Erythroblast (primary cell): ENCODE measurements around the gene DIP2C.
"Not testable (repeated sequence)": the region's sequence is repeated elsewhere in the genome, so short reads cannot be mapped to it uniquely, and the experiment has no call there.

Experiments used
- DNase-seq, 2 experiments: peaks; one replicate each; lab custom pipeline; 2025; lab: John Stamatoyannopoulos, UW
- GATA1 ChIP-seq: IDR thresholded peaks from 2 replicates; pipeline ENCODE4 v1.6.1; 2011; ENCODE audit warnings: low read depth, mild to moderate bottlenecking, control low read depth, low read length, moderate library complexity
- POLR2A ChIP-seq: IDR thresholded peaks from 2 replicates; pipeline ENCODE4 v1.6.1; 2011; ENCODE audit warnings: mild to moderate bottlenecking, low read length

Gene DIP2C

DNA sequence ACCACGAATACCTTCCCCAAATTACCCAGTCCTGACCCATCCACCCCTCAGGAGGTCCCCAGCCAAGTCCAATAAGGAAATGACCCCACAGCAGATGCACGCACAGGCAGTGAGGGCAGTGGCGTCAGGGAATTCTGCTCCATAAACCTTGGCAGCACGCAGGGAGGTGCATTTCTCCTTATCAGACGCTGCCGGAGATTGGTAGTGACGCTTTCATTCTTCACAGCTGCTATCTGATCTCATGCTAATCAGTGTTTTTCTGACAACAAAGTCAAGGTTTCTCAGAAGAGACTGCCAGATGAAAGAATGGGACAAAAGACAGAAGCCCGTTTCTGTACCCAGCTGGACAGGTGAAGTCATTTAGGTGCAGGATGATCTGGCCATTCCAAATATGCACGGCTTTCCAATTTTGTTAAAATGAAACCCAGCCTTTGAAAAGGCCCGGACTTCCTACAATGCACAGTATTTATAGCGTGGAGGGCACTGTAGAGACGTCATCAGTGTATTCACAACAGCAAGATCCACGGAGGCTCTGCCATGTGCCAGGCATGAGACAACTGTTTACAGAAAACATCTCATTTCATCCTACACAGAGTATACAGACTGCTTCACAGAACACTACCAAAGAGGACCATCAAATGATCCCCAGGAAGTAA is 35.3 kb downstream of the DIP2C start:
- TF ChIP-seq GATA1 (no peak), POLR2A (no peak)
- DNase-seq = no peak

GRCh38 chr10:652832-653459 is 36.5 kb downstream of the DIP2C start:
- not testable (repeated sequence) for DNase-seq

DNA sequence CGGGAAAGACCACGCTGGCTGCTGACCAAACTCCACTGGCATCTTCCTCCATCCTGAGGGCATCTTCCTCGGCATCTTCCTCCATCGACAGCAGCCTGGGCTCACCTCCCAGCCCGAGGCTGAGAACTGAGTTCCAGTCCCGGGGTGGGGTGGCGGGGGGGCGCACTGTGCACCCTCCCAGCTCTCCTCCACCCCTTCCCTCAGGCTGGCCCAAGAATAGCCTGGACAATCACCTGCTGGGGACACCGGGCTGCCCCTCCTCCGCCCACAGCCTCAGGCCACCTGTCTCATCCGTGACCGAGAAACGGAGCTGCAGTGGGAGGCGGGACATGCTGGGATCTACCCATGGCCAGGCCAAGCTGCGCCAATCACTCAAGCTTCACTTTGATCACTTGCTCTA is 37.2 kb downstream of the DIP2C start:
- no peak for DNase-seq
- TF ChIP-seq POLR2A (no peak), GATA1 (no peak)

- no peak for DNase-seq
- TF ChIP-seq POLR2A (no peak), GATA1 (no peak)
These were observed 37.8 kb downstream of the DIP2C start for GRCh38 chr10:651692-652091.

DNA sequence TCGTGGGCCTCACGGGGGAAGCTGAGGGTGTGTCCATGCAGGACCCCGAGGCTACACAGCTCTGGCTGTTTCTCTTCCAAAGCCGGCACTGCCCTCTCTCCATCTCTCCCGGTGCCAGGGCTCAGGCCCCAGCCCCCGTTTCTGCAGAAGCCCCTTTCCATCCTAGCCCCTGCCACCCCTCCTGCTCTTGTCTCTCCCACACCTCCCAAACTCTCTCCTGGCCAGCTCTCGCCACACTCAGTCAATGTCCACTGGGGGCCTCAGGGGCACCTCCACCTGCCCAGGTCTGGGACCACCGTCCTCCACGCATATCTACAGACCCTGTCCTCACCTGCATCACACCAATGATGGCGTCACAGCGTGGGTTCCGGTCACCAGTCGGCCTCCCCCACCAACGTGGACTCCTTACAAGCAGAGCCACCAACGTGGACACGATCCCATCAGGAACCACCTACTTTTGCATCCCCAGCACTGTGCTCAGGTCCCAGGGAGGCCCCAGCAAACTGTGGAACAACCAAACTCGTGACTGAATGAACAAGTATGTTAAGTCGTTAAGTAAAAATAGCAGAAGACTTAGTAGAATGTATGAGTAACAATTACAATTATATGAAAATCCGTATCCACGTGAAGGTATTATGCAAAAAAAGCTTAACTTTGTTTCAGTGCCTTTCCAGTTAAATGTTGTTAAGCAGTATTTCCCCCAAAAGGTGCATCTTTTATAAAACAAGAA is 38.4 kb downstream of the DIP2C start:
- TF ChIP-seq GATA1 = no peak
- TF ChIP-seq POLR2A = no peak
- no peak for DNase-seq

DNA sequence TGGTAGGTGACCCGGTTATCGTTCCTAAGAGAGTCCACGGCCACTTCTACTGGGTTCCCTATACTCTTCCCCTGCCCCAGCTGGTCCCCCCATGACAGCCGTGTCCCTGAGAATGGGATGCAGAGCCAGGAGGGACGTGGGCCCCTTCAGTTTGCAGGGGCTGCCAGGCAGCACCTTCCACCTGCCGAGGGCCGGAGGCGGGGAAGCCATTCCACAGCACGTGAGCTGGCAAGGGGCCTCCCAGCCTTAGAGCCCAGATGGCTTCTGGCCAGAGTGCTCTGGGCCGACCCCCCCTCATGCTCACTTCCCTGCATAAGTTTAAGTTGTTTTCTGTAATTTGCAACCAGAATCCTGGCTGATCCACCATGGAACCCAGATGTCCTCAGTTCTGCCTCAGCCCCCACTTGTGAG is 39.0 kb downstream of the DIP2C start:
- no peak for TF ChIP-seq POLR2A
- no peak for TF ChIP-seq GATA1
- DNase-seq = no peak

DNA sequence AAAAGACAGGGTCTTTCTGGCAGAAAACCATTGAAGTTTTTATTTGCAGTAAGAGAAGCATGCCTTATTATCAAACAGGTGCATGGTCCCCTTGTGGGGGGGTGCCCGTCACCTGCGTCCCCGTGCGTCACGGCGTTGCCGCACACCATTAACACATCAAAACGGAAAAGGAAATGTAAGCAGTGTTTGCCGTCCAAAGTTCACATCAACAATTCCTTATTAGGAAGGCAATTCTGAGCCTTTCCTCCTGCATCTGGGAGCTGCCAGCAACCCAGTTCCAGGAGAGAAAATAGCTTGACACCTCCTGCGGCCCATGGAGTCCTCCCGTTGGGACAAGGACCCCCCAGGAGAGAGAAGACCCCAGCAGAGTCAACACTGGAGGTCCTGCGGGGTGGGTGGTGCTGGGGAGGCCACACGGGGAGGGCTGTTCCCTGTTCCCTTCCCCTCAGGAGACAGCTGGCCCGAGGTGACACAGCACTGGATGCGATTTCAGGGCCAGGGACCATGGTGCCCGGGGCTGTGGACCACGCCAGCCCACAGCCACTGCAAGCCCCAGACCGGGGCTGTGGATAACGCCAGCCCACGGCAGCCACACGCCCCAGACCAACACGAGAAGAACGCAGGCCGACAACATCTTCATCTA is 39.5 kb downstream of the DIP2C start:
- no peak for DNase-seq
- TF ChIP-seq GATA1 = no peak
- TF ChIP-seq POLR2A = no peak

DNA sequence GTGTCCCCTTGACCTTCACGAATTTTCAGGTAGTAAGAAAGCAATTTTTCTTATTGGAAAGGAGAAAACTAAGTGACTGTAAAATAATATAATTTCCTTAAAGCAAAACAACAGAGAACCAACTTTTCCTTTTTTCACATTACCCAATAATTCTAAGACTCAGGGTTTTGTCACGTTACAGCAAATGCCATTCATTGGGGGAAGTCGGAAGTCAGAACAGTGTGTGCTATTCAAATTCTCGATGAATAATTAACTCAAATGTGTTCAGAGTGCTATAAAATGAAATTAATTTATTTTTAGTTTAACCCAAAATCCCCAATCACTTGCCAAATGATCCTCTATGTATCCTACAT is 40.0 kb downstream of the DIP2C start:
- no peak for TF ChIP-seq POLR2A
- TF ChIP-seq GATA1 = no peak
- DNase-seq = no peak

DNA sequence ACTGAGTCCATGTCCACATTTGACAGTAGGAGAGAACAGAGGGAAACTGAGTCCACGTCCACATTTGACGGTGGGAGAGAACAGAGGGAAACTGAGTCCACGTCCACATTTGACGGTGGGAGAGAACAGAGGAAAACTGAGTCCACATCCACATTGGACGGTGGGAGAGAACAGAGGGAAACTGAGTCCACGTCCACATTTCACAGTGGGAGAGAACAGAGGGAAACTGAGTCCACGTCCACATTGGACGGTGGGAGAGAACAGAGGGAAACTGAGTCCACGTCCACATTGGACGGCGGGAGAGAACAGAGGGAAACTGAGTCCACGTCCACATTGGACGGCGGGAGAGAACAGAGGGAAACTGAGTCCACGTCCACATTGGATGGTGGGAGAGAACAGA is 42.4 kb downstream of the DIP2C start:
- DNase-seq = not testable (repeated sequence)

DNA sequence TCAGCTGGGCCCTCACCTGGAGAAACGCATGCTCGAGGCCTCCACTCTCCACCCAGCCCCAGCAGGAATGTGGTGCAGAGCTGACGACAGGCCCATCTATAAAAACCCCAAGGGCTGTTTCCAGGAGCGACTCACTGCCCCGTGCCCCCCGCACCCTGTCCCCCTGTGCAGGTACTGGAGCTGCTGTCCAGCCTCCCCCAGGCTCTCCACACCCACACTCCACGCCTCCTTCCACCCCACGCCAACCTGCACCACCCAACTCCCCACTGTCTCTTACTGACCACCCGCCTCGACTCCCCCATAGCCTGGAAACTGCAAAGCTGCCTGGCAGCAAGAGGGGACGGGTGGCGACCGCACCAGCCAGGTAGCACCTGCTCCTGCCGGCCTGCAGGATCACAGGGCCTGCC is 43.3 kb downstream of the DIP2C start:
- DNase-seq = no peak

GRCh38 chr10:644943-645334 is 44.5 kb downstream of the DIP2C start:
- DNase-seq = no peak
- TF ChIP-seq POLR2A (no peak), GATA1 (no peak)

More for the DNA sequence above, 43.3 kb downstream of the DIP2C start:
- TF ChIP-seq GATA1 (no peak), POLR2A (no peak)

GRCh38 chr10:644076-644942 is 45.2 kb downstream of the DIP2C start:
- TF ChIP-seq GATA1 (no peak), POLR2A (no peak)
- DNase-seq = no peak

DNA sequence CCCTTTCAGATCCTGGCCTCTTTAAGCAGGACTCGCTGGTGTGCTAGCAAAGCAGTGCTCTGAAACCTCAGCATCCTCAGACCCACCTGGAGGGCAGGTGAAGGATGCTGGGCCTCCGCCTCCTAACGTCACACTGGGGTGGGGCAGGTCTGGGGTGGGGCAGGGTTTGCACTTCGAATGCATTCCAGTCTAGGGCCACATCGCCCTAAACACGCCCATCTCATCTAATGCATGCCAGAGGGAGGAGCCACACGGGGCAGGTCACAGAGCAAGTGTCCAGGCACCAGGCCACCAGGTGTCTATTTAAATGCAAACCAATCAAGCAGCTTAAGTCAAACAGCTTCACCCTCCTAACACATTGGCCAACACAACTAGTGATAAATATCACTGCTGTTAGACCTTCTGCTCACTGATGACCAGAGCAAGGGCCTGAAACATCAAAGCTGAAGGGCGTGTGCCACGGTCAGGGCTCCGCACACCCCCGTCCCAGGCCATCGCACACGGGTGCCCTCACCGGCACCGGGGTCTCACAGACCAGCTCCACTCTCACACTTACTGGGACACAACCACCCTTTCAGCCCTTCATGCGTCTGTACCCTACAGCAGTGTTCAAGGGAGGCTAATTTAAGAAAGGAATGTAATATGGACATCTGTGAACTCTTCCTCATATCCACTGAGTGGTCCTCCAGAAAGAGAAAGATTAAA is 47.1 kb downstream of the DIP2C start:
- DNase-seq = no peak

More for the DNA sequence above, 47.1 kb downstream of the DIP2C start:
- TF ChIP-seq GATA1 (no peak), POLR2A (no peak)
